Body of pancreas (tissue), 4 donors: ENCODE data around the gene AMDHD1. TPM values are rescaled to one million over a fixed set of nuclear protein-coding genes. Genes with fewer than 3 reads are reported as not detected.

Experiments used
- ATAC-seq: fragments of 150-250 bp; one replicate; pipeline ENCODE4 v1.9.1; 2016
- DNase-seq, 4 donors: peaks; one replicate each; pipeline ENCODE4 v3.0.0-alpha.2; 2019
- H3K27ac ChIP-seq, 4 donors: fragments of 200-600 bp; sonication (generic); 1 replicate in 3 of 4; 2 replicates in 1 of 4; pipeline versions ENCODE4 v1.5.1 to v1.6.1; 2016 to 2019; ENCODE audit warnings: mild to moderate bottlenecking in 1 of 4, mixed read lengths in 1 of 4, moderate library complexity in 1 of 4
- H3K27me3 ChIP-seq, 2 donors: fragments of 200-600 bp; sonication (generic); one replicate each; pipeline ENCODE4 v1.6.0; 2016; ENCODE audit warnings: mild to moderate bottlenecking in 1 of 2
- H3K36me3 ChIP-seq, 2 donors: fragments of 200-600 bp; sonication (generic); replicated peaks in 1 of 2; 2 replicates each; pipeline ENCODE4 v1.5.1; 2016; ENCODE audit warnings: low read depth in 2 of 2; ENCODE audit not compliant: insufficient read depth in 1 of 2
- H3K4me1 ChIP-seq: fragments of 200-600 bp; sonication (generic); one replicate; pipeline ENCODE4 v1.6.0; 2016
- H3K4me3 ChIP-seq, 2 donors: fragments of 200-600 bp; sonication (generic); 1 replicate in 1 of 2; 2 replicates in 1 of 2; pipeline ENCODE4 v1.5.1; 2016 to 2019
- H3K9me3 ChIP-seq, 3 donors: fragments of 200-600 bp; sonication (generic); 1 replicate in 2 of 3; 2 replicates in 1 of 3; pipeline ENCODE4 v1.5.1; 2016
- POLR2A ChIP-seq, 3 donors: fragments of 450-650 bp; IDR thresholded peaks; one replicate each; pipeline ENCODE4 v1.6.1; 2016; ENCODE audit warnings: antibody characterized with exemption in 3 of 3, mild to moderate bottlenecking in 2 of 3
- WGBS, 2 donors: methylation state at CpG; one replicate each; pipeline ENCODE4 v1.1.5; 2017; 5-methylcytosine and 5-hydroxymethylcytosine counted together
- intact Hi-C: fragments of 100-400 bp; cut with DNase I; formaldehyde crosslinking; loops from one replicate; pipeline ENCODE4 v1.15.1; 2023
- total RNA-seq, 2 donors: library from RNA; depleted of rRNA; stranded (reverse); fragments of >200 nt; gene quantifications; one replicate each; pipeline ENCODE4 v1.1.0, GENCODE V29; 2016
- TF ChIP-seq, protein P1 (sequence below), 7 experiments: fragments of 450-650 bp in 4 of 7; fragments of 200-600 bp in 3 of 7; sonication (generic) in 3 of 7; IDR thresholded peaks; one replicate each; pipeline ENCODE4 v1.5.1; 2016 to 2019; ENCODE audit warnings: antibody characterized with exemption in 7 of 7

Gene AMDHD1
- total RNA-seq, 2 donors from 2014 or later, result 4.4 to 4.6 TPM

DNA sequence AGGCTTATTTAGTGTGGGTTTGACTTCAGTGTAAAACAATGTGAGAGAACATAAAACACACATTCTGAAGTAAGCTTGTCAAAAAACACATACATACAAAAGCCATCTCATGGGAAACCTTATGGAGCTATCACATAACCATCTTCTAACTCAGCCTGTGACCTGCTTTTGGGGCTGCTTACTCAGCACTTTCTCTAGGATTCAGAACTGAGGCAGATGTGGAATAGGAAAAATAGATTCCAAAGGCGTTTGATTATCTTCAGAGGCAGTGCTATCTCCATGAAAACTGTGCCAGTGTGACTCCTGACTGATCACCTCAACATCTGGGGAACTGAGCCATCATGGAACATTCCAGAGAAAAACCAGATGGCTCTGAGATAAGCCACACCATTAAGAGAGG is 39.5 kb downstream of the AMDHD1 start:
- H3K4me1 ChIP-seq, result no peaks in the 10 kb centered on the region
- no peaks in the 10 kb centered on the region for H3K36me3 ChIP-seq
- no peak for DNase-seq
- H3K9me3 ChIP-seq, result no peaks in the 10 kb centered on the region
- TF ChIP-seq, protein P1, sequence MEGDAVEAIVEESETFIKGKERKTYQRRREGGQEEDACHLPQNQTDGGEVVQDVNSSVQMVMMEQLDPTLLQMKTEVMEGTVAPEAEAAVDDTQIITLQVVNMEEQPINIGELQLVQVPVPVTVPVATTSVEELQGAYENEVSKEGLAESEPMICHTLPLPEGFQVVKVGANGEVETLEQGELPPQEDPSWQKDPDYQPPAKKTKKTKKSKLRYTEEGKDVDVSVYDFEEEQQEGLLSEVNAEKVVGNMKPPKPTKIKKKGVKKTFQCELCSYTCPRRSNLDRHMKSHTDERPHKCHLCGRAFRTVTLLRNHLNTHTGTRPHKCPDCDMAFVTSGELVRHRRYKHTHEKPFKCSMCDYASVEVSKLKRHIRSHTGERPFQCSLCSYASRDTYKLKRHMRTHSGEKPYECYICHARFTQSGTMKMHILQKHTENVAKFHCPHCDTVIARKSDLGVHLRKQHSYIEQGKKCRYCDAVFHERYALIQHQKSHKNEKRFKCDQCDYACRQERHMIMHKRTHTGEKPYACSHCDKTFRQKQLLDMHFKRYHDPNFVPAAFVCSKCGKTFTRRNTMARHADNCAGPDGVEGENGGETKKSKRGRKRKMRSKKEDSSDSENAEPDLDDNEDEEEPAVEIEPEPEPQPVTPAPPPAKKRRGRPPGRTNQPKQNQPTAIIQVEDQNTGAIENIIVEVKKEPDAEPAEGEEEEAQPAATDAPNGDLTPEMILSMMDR (IDR thresholded peaks at IDR 0.05), result no peak
- TF ChIP-seq POLR2A (IDR thresholded peaks at IDR 0.05), result no peak
- no peaks in the 10 kb centered on the region for H3K27me3 ChIP-seq
- no peak overlapping the region for H3K27ac ChIP-seq
- ATAC-seq, result no peak
- WGBS, 2 donors, result 47 to 56% methylated on average over 1 of the region's 1 CpG
- H3K4me3 ChIP-seq, result no peak overlapping the region
- intact Hi-C loops, result no loop called here

DNA sequence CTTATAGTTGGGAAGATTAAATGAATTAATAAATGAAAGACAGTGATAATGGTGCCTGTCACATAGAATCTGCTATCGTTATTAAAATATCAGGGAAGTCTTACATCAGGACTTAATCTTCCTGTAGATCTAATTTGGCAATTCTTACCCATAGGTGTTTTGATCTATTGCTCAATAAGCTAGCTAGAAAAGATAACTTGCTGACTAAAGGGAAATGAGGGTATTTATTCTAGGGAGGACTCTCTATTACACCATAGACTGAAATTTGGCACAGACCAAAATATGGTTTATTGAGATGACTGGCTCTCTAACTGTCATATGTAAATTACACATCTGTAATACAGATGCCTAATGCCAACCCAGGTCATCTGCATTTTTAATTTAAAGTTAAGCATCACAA is 41.6 kb downstream of the AMDHD1 start:
- Histone ChIP-seq H3K9me3 (no peaks in the 10 kb centered on the region), H3K27ac (no peak overlapping the region), H3K4me1 (no peaks in the 10 kb centered on the region), H3K4me3 (no peak overlapping the region), H3K36me3 (no peaks in the 10 kb centered on the region), H3K27me3 (no peaks in the 10 kb centered on the region)
- TF ChIP-seq POLR2A (IDR thresholded peaks at IDR 0.05), result no peak
- TF ChIP-seq, protein P1 (IDR thresholded peaks at IDR 0.05), result no peak
- DNase-seq (no peak), ATAC-seq (no peak)
- intact Hi-C loops, result no loop called here
- WGBS, 2 donors, result 83 to 88% methylated on average over 1 of the region's 1 CpG

DNA sequence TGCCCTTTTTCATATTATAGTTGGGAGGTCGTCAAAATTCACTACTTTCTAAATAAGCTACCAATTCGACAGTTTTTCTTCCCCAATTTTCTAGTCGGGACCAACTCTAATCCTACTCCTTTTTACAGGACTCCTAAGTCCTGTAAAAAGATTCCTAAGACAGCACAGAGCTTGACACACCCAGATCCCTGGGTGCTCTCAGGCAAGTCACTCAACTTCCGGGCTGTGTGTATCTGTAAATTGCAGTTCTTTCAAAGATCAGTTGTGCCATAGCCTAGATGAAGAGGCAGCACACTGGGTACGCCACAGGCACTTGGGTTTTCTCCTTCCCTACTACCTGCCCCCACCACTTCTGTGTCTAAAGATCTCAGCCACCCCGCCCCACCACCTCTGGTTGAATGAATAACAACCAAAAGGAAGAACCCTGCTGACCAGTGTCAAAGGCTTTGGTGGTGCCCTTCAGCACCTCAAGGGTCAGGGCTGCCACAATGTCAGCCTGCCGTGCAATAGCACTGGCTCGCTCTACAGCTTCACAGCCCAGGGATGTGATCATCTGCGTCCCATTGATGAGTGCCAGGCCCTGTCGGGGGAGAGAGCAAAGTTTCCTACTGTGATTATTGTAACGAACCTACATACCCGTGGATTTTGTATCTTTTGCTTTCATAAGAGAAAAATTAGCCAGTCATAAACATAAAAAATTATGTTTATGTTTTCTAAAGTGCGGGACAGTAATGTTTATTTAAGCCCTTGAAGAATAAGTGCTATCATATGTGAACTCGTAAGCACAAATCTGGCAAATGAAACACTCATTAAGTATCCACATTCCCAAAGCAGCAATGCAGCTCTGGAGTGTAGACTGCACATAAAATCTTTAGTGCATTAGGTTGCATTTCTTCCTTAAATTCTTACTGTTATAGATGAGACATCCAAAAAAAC is 43.8 kb downstream of the AMDHD1 start:
- no peaks in the 10 kb centered on the region for H3K36me3 ChIP-seq
- ATAC-seq (no peak), DNase-seq (no peak)
- no peaks in the 10 kb centered on the region for H3K4me1 ChIP-seq
- no peaks in the 10 kb centered on the region for H3K9me3 ChIP-seq
- WGBS, 2 donors, result 75 to 76% methylated on average over 14 of the region's 14 CpGs
- H3K4me3 ChIP-seq, result no peak overlapping the region
- no peak for TF ChIP-seq POLR2A (IDR thresholded peaks at IDR 0.05)
- TF ChIP-seq, protein P1 (IDR thresholded peaks at IDR 0.05), result no peak
- H3K27ac ChIP-seq, result no peak overlapping the region
- no peaks in the 10 kb centered on the region for H3K27me3 ChIP-seq
- intact Hi-C loops, result no loop called here

DNA sequence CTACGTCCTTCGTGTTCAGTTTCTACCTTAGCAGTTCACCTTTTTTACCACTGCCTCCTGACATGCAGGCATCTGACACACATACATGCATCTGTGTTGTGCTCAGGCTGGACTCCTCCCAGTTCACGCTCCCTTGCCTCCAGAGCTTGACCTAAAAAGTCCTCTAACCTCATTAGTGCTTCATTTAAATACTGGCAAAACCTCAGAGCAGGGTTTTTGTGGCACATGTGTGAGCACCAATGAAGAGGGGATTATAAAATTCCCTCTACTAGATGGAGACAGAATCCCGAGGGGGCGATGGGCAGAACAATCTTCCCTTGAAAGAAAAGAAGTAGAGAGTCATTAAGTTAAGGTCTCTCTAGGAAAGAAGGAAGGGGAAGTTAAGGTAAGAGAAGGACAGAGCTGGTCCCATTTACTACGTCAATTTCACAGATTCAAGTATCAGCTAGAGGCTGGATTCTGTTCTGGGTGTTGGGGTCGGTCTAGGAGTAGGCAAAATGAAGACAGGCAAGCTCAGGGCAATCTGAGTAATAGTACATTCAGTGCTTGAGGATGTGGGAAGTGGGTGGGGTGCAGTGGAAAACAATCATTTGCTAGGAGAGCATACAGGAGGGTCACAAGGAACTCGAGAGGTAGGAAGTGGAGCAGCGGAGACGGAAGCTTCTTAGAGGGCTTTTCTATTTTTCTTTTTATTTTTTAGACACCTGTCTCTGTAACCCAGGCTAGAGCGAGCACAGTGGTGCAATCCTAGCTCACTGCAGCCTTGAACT is 45.6 kb downstream of the AMDHD1 start:
- no peak for TF ChIP-seq POLR2A (IDR thresholded peaks at IDR 0.05)
- TF ChIP-seq, protein P1 (IDR thresholded peaks at IDR 0.05), result no peak
- intact Hi-C loops, result no loop called here
- no peak overlapping the region for H3K27ac ChIP-seq

More for the DNA sequence above, 45.6 kb downstream of the AMDHD1 start:
- H3K9me3 ChIP-seq, result no peaks in the 10 kb centered on the region
- no peaks in the 10 kb centered on the region for H3K4me1 ChIP-seq
- no peaks in the 10 kb centered on the region for H3K27me3 ChIP-seq
- DNase-seq (no peak), ATAC-seq (no peak)
- WGBS, 2 donors, result 61 to 70% methylated on average over 11 of the region's 11 CpGs
- H3K4me3 ChIP-seq, result no peak overlapping the region
- no peaks in the 10 kb centered on the region for H3K36me3 ChIP-seq
